ENCODE data around the gene HPX. TPM values are rescaled to one million over a fixed set of nuclear protein-coding genes. Genes with fewer than 3 reads are reported as not detected.

HPX gene
- total and polyA plus RNA-seq, 2 of the 13 experiments (the other 11 are each of a cell fraction or from before 2014, with no cell fraction given) = 9.2 to 57.4 TPM

- TF ChIP-seq, protein P1, sequence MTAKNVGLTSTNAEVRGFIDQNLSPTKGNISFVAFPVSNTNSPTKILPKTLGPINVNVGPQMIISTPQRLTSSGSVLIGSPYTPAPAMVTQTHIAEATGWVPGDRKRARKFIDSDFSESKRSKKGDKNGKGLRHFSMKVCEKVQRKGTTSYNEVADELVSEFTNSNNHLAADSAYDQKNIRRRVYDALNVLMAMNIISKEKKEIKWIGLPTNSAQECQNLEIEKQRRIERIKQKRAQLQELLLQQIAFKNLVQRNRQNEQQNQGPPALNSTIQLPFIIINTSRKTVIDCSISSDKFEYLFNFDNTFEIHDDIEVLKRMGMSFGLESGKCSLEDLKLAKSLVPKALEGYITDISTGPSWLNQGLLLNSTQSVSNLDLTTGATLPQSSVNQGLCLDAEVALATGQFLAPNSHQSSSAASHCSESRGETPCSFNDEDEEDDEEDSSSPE (CRISPR knock-in tag; IDR thresholded peaks at IDR 0.05) = no peak
- TF ChIP-seq ZNF839 (CRISPR knock-in tag; IDR thresholded peaks at IDR 0.05; ENCODE audit: borderline replicate concordance) (no peak), FOXK1 (CRISPR knock-in tag; IDR thresholded peaks at IDR 0.05; ENCODE audit: borderline replicate concordance, low read depth) (0 out of 2 replicates have a peak, but pooled peaks have one; percentile 38), KLF11 (CRISPR knock-in tag; IDR thresholded peaks at IDR 0.05) (no peak), ZNF800 (CRISPR knock-in tag; IDR thresholded peaks at IDR 0.05) (no peak), POLR2G (IDR thresholded peaks at IDR 0.05; ENCODE audit: low read depth, low read length) (no peak), RXRB (CRISPR knock-in tag; IDR thresholded peaks at IDR 0.05; ENCODE audit: borderline replicate concordance) (no peak), ZNF766 (CRISPR knock-in tag; IDR thresholded peaks at IDR 0.05; ENCODE audit: borderline replicate concordance) (no peak), MAF1 (CRISPR knock-in tag; IDR thresholded peaks at IDR 0.05; ENCODE audit: borderline replicate concordance) (no peak), NFRKB (IDR thresholded peaks at IDR 0.05) (no peak), RFXANK (CRISPR knock-in tag; IDR thresholded peaks at IDR 0.05) (no peak)
- TF ChIP-seq, protein P2, sequence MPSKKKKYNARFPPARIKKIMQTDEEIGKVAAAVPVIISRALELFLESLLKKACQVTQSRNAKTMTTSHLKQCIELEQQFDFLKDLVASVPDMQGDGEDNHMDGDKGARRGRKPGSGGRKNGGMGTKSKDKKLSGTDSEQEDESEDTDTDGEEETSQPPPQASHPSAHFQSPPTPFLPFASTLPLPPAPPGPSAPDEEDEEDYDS (CRISPR knock-in tag; IDR thresholded peaks at IDR 0.05) = no peak
- TF ChIP-seq, protein P3, sequence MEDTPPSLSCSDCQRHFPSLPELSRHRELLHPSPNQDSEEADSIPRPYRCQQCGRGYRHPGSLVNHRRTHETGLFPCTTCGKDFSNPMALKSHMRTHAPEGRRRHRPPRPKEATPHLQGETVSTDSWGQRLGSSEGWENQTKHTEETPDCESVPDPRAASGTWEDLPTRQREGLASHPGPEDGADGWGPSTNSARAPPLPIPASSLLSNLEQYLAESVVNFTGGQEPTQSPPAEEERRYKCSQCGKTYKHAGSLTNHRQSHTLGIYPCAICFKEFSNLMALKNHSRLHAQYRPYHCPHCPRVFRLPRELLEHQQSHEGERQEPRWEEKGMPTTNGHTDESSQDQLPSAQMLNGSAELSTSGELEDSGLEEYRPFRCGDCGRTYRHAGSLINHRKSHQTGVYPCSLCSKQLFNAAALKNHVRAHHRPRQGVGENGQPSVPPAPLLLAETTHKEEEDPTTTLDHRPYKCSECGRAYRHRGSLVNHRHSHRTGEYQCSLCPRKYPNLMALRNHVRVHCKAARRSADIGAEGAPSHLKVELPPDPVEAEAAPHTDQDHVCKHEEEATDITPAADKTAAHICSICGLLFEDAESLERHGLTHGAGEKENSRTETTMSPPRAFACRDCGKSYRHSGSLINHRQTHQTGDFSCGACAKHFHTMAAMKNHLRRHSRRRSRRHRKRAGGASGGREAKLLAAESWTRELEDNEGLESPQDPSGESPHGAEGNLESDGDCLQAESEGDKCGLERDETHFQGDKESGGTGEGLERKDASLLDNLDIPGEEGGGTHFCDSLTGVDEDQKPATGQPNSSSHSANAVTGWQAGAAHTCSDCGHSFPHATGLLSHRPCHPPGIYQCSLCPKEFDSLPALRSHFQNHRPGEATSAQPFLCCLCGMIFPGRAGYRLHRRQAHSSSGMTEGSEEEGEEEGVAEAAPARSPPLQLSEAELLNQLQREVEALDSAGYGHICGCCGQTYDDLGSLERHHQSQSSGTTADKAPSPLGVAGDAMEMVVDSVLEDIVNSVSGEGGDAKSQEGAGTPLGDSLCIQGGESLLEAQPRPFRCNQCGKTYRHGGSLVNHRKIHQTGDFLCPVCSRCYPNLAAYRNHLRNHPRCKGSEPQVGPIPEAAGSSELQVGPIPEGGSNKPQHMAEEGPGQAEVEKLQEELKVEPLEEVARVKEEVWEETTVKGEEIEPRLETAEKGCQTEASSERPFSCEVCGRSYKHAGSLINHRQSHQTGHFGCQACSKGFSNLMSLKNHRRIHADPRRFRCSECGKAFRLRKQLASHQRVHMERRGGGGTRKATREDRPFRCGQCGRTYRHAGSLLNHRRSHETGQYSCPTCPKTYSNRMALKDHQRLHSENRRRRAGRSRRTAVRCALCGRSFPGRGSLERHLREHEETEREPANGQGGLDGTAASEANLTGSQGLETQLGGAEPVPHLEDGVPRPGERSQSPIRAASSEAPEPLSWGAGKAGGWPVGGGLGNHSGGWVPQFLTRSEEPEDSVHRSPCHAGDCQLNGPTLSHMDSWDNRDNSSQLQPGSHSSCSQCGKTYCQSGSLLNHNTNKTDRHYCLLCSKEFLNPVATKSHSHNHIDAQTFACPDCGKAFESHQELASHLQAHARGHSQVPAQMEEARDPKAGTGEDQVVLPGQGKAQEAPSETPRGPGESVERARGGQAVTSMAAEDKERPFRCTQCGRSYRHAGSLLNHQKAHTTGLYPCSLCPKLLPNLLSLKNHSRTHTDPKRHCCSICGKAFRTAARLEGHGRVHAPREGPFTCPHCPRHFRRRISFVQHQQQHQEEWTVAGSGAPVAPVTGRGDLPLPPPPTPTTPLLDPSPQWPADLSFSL (CRISPR knock-in tag; IDR thresholded peaks at IDR 0.05) = no peak
- TF ChIP-seq, protein P4, sequence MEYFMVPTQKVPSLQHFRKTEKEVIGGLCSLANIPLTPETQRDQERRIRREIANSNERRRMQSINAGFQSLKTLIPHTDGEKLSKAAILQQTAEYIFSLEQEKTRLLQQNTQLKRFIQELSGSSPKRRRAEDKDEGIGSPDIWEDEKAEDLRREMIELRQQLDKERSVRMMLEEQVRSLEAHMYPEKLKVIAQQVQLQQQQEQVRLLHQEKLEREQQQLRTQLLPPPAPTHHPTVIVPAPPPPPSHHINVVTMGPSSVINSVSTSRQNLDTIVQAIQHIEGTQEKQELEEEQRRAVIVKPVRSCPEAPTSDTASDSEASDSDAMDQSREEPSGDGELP (IDR thresholded peaks at IDR 0.05; ENCODE audit: borderline replicate concordance, low read depth) = no peak
- TF ChIP-seq, protein P5, sequence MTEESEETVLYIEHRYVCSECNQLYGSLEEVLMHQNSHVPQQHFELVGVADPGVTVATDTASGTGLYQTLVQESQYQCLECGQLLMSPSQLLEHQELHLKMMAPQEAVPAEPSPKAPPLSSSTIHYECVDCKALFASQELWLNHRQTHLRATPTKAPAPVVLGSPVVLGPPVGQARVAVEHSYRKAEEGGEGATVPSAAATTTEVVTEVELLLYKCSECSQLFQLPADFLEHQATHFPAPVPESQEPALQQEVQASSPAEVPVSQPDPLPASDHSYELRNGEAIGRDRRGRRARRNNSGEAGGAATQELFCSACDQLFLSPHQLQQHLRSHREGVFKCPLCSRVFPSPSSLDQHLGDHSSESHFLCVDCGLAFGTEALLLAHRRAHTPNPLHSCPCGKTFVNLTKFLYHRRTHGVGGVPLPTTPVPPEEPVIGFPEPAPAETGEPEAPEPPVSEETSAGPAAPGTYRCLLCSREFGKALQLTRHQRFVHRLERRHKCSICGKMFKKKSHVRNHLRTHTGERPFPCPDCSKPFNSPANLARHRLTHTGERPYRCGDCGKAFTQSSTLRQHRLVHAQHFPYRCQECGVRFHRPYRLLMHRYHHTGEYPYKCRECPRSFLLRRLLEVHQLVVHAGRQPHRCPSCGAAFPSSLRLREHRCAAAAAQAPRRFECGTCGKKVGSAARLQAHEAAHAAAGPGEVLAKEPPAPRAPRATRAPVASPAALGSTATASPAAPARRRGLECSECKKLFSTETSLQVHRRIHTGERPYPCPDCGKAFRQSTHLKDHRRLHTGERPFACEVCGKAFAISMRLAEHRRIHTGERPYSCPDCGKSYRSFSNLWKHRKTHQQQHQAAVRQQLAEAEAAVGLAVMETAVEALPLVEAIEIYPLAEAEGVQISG (CRISPR knock-in tag; IDR thresholded peaks at IDR 0.05) = no peak
Measured at GRCh38 chr11:6387811-6388599, 52.8 kb downstream of the HPX start (continued).

Measured in HepG2 (cell line).